ENCODE results near the gene PPP1R7. TPM values are rescaled to one million over a fixed set of nuclear protein-coding genes. Genes with fewer than 3 reads are reported as not detected.

The PPP1R7 gene
- polyA plus RNA-seq, 1 of the 3 experiments (the other 2 are of a cell fraction) = 56.9 TPM

GRCh38 chr2:241132538-241133435 lies 17.5 kb upstream of the PPP1R7 start (continued):
- TF ChIP-seq EZH2phosphoT487 (IDR thresholded peaks at IDR 0.05; ENCODE audit: borderline replicate concordance, low read depth) = no peak
- no peak for TF ChIP-seq USF1 (IDR thresholded peaks at IDR 0.05; ENCODE audit: borderline replicate concordance, low read depth)

- POLR2A ChIA-PET = no interaction called here
- WGBS (ENCODE audit: low lambda C conversion rate) = 96% methylated on average over 10 of the region's 10 CpGs
- DNase-seq = no peak
- no peak for TF ChIP-seq RAD21 (IDR thresholded peaks at IDR 0.05; ENCODE audit: low read length)
- no peak for TF ChIP-seq JUND (IDR thresholded peaks at IDR 0.05)
- no peak for TF ChIP-seq MXI1 (IDR thresholded peaks at IDR 0.05; ENCODE audit: low read depth, low read length)
- TF ChIP-seq EP300 (IDR thresholded peaks at IDR 0.05; ENCODE audit: borderline replicate concordance in 1 of 2, low read depth in 1 of 2, low read length in 1 of 2) = no peak
- TF ChIP-seq TAF1 (IDR thresholded peaks at IDR 0.05; ENCODE audit: borderline replicate concordance, low read depth, low read length) = no peak
- TF ChIP-seq SIN3A (IDR thresholded peaks at IDR 0.05; ENCODE audit: borderline replicate concordance, low read depth, low read length) = no peak
- no peak for TF ChIP-seq CHD2 (IDR thresholded peaks at IDR 0.05; ENCODE audit: low read length, partially characterized antibody)
- no peak for TF ChIP-seq REST (IDR thresholded peaks at IDR 0.05; ENCODE audit: low read depth, low read length)
- no peak for TF ChIP-seq CTCF (IDR thresholded peaks at IDR 0.05)
- TF ChIP-seq FOXJ3 (CRISPR knock-in tag; IDR thresholded peaks at IDR 0.05) = no peak
- TF ChIP-seq USF2 (IDR thresholded peaks at IDR 0.05; ENCODE audit: borderline replicate concordance, low read depth, low read length) = no peak
- no peak for TF ChIP-seq GABPA (IDR thresholded peaks at IDR 0.05; ENCODE audit: low read depth)
- no peak for TF ChIP-seq IRF3 (IDR thresholded peaks at IDR 0.05; ENCODE audit: low read depth, low read length)
- TF ChIP-seq MAX (IDR thresholded peaks at IDR 0.05; ENCODE audit: low read depth) = no peak
- no peak for TF ChIP-seq RXRA (IDR thresholded peaks at IDR 0.05; ENCODE audit: borderline replicate concordance, low read depth)
- no peak for TF ChIP-seq ZBTB33 (IDR thresholded peaks at IDR 0.05; ENCODE audit: borderline replicate concordance, low read depth)
- TF ChIP-seq ELF1 (IDR thresholded peaks at IDR 0.05) = no peak
Observed at GRCh38 chr2:241133436-241133820, 16.8 kb upstream of the PPP1R7 start.

More at GRCh38 chr2:241133436-241133820, 16.8 kb upstream of the PPP1R7 start:
- H3K27ac ChIP-seq (ENCODE audit: low read depth in 2 of 2, low read length in 1 of 2) = no peak overlapping the region
- no peaks in the 10 kb centered on the region for H3K4me1 ChIP-seq (ENCODE audit: control insufficient read depth in 1 of 2, insufficient read depth in 2 of 2, low read depth in 1 of 2, low read length in 1 of 2)
- no peaks in the 10 kb centered on the region for H3K9me2 ChIP-seq
- H3K9me3 ChIP-seq = no peaks in the 10 kb centered on the region
- no peaks in the 10 kb centered on the region for H4K20me1 ChIP-seq (ENCODE audit: insufficient read depth)
- no peaks in the 10 kb centered on the region for H3K36me3 ChIP-seq (replicated peaks in 1 of 2; ENCODE audit: control insufficient read depth in 1 of 2, insufficient read depth in 2 of 2, low read length in 1 of 2)
- H2AFZ ChIP-seq (ENCODE audit: low read depth) = no peak overlapping the region
- H3K79me2 ChIP-seq (ENCODE audit: insufficient read depth) = no peaks in the 10 kb centered on the region
- no peak overlapping the region for H3K4me3 ChIP-seq (ENCODE audit: low read depth in 2 of 2, low read length in 1 of 2)
- CTCF ChIA-PET = interaction anchor here (1.5 kb wide), 1 partner anchor 16 kb away, joined by 3 read pairs; no protein-coding TSS in a partner anchor
- H3K4me2 ChIP-seq = no peak overlapping the region
- no peak overlapping the region for H3K9ac ChIP-seq
- no peaks in the 10 kb centered on the region for H3K27me3 ChIP-seq (ENCODE audit: insufficient read depth)
- H3F3A ChIP-seq (replicated peaks; ENCODE audit: insufficient read depth) = no peaks in the 10 kb centered on the region
